Stimulated activated CD4-positive, alpha-beta T cell treated with anti-CD3 and anti-CD28 coated beads, Interleukin-2, amount 100 ng/mL, for 4 hours (primary cell): ENCODE data around the gene NAT9.
A peak's percentile ranks its signal among the peaks of the same experiment; 100 is the strongest.

ENCODE experiments used
- DNase-seq: peaks from one replicate; pipeline ENCODE4 v3.0.0-alpha.2; 2020; ENCODE audit warnings: low read depth

NAT9 gene, protein sequence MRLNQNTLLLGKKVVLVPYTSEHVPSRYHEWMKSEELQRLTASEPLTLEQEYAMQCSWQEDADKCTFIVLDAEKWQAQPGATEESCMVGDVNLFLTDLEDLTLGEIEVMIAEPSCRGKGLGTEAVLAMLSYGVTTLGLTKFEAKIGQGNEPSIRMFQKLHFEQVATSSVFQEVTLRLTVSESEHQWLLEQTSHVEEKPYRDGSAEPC

DNA sequence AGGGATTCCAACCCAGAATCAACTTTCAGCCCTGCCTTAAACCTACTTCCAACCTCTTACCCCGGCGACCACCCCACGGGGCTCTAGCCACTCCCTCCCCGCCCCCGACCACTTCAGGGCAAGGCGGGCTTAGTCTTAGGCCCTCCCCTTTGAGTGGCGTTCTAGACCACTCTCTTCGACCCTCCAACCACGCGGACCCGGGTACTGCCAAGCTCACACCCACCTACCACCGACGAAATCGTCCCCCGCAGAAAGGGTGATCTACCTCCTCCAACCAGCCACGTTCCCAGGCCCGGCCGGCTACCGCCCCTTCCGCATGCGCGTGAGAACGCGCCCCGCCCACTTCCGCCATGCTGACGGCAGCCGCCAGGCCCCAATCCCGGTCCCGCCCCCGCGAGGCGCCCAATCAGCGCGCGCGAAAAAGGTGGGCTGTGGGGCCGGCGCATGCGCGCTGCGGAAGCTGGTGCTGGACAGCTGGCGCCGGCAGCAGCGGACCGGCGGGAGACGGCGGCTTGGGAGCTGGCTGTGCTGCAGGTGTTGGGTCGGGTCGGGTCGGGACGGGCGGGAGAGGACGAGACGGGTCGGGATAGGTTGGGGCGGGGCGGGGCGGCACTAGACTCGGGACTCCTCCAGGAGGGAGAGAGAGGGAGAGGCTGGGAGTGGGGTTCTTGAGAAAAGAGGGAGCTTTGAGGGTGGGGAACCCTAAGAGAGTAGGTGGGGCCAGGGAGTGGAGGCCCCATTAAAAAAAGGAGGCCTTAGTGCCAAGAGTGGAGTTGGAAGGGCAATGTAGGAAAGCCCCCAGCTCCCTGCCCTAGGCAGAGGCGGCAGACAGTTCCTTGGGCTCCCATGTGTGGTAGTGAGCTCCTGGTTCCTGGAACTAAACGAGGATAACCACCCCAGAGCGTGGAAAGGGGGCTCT is at the start of gene NAT9:
Gene NAT9, minus strand, starts transcription at position 302 of the 919 bp plus-strand sequence. CDS start 647 bp downstream, outside the sequence.
- DNase-seq, result peak; percentile 99

DNA sequence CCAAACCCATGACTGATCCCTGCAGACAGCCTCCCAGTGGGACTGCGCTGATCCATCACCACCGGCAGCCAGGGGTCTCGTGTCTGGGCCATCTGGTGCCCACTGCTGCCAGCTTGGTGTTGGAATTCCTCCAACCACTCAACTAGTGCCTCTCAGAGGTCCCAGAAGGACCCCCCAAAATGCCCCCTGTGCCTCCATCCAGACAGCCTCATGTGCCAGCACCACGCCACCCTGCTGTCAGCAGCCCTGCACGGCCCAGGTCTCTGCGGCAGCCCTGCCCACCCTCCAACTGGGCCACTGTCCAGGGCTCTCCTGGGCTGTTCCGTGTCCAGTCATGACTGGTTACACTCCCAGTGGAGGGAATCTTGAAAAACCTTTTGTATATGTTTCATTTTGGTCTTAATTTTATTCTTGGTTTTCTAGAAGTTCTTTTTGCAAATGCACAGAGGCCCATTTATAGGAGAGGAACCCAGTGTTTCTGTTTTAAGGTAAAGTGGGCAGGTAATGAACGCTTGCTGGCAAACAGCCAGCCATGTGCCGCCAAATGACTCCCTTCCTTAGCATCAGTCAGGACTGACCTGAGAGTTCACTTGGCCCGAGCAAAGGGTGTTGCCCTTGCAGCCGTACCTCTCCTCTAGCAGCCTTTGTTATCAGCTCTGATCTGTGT is 48.9 kb upstream of the NAT9 start:
- no peak for DNase-seq

DNA sequence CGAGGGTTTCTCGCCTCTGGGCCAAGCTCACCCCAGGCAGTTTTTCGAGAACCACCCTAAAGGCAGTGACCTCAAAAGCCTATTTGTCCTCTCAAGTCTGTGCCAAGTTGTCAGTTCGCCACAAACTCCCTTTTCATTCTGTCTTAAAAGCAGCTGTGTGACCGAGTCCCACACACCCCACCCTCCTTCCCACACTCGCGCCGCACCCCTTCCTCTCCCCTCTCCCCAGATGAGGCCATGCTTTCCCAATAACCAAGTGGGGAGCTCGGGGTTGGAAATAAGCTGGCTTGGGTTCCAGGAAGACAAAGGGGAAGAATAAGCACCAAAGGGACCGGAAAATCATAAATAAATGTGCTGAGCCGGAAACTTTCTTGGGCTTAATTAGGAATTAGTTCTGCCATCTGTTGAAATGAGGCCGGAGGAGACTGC is 46.8 kb upstream of the NAT9 start:
- DNase-seq, result no peak

DNA sequence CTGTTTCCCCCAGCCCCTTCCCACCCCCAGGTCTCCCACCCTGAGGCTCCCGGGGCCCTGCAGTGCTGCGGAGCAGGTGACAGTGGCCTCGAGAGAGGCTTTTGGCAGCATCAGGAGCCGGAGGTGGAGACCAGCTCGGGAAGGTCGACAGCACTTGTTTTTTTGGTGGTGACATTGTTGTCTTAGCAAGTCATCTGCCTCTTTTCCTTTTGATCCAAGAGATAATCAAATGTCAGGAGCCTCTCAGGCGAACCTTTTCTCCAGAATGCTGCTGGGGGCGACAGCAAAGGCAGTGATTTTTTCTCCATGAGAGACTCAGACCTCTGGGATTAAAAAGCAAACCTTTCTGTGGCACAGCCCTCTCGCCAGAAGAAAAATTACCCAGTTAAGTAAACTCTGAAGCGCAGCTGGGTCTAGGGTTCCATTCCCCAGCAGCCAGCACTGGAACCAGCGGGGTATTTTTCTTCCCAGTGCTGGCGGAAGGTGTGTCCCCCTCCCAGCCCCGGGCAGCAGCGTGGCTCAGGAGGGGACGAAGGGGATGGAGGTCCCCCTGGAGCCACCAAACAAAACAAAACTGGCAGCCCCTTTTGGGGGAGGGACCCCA is 46.3 kb upstream of the NAT9 start:
- no peak for DNase-seq

DNA sequence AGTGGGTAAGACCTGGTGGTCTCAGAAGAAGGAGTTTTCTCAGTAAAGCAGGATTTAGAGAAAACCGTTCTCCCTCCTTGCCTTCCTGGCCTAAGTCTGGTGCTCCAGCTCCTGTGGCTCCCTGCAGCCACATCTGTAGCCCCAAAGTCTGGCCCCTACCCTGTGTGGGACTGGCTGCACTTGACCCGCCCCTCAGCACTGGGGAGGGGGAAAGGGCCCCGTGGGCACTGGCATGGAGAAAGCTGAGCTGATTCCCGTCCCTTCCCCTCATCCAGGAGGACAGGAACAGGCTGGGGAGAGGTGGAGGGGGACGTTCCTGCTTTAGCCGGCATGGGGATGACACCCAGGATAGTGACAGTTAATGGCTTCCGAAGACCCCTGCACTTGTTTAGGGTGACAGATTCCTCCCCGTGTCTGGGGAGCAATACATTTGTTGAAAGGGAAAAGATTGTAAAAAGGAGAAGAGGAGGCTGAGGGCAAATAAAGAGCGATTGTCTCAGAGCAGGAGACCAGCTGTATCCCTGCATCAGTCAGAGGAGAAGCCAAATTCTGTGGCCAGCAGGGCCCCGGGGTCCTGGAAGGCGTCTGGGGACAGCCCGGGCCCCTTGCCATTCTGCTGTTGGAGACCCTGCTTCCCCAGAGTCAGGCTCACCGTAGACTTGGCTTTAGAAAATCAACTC is 45.6 kb upstream of the NAT9 start:
- DNase-seq, result no peak

DNA sequence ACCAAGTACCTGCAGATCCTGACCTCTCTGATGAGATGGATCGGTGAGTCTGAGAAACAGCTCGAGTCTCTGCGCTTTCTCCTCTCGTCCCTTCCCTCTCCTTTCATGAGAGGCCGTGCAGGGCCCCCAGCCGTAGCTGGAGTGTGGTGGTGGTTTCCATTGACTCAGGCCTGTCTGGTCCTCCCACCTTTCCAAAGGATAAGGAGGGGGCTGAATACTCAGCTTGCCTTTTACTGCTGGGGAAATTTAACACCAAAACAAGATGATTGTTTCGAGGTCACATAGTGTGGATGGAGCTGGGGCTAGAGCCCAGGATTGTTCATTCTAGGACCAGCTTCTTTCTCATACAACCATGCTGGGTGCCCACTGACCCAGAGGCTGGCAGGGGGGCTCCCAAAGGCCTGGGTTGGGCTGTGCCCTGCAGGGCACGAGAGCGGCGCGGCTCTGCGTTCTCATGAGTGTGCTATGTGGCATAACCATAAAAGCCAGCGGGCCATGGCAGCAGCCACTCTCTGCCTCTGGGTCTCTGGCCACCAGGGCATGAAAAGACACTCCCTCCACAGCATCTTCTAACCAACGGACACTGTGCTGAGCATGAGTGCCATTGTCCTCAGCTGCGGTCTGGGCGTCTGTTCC is 43.8 kb upstream of the NAT9 start:
- DNase-seq, result no peak

DNA sequence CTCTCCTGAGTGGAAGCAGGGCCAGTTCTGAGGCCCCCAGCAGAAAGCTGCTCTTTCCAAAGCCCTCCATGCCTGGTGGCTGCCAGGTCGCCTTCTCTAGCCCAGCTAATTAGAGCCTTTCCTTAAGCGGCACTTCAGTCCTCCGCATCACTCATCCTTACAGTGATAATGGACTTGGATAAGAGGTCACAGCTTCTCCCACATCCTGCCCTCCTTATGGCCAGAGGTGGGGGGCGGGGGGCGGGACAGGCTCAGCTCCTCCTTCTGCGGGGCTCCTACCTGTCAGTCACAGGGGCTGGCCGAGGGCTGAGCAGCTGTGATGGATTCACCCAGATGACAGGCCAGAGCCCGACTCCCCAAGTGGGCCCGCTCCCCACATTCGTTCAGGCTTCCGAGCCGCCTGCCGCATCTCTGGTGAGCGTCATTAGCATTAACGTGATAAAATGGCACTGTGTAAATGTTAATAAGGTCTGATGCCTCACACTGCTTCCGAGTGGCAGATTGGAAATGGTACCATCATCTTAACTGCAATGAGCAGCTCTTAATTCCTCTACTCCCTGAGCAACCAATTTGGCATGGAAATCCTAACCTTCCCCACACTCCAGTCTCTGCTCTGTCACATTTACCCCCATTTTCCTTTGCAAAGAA is 42.3 kb upstream of the NAT9 start:
- DNase-seq, result no peak

DNA sequence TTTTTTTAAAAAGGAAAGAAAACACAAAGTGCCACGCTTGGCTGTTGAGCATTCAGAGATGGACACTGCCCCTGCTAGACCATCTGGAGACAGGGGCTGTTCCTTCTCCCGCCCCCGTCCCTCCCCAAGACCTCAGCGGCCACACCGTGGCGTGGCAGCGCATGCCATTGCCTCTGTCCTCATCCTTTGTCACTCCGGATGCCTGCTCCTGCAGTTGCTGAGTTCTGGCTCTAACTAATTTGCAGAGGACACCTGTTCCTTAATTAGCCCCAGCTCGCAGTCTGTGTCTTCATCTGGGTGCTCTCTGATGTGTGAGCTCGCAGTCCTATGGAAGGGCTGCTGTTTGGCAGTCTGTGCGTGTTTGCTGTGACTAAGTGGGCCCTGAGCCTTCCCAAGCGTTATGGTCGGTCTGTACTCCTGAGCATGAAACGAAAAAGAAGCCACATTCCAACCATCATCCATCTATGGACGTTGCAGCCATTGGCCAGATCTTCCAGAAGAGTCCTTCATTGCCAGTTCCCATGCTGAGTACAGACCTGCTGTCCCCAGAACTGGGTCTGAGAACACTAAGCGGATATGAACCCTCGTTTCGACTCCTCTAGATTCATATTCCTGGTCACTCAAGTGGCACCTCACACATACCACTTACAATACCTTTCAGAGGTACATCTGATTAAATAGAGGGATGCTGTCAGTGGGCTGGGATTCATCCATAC is 40.9 kb upstream of the NAT9 start:
- DNase-seq, result no peak

DNA sequence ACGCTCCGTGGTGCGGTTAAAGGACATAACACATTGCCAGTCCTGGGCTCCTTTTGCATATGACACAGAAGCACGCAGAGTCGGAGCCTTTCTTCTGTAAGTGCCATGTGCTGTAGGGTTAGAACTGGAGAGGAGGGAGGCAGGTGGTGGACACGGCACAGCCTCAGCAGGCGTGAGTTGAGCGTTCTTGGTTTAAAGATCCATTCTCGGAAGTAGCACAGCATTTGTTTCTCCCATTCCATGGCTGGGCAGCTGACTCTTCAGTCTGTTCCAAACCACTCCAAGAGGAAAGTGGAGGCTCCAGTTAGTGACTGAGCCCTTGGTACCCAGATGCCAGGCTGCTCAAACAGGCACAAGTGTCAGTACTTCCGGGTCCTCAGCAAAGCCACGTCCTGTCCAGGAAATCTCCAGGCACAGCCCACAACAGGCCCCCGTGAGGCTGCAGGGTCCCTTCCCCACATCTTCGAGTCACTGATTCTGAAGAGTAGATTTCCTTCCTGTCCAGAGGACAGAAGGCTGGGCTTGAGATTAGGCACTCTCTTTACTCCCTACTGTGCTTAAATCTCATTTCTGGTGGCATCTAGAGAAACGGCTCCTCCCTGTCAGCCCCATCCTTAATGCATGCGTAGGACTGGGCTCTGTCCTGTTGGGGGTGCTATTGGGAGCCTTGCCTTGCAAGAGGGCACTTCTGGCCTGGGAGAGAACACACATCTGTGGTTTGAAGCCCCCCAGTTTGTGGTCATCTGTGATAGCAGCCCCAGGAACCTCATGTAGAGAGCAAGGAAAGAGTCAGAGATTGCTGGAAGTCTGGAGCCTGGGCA is 39.6 kb upstream of the NAT9 start:
- DNase-seq, result no peak

DNA sequence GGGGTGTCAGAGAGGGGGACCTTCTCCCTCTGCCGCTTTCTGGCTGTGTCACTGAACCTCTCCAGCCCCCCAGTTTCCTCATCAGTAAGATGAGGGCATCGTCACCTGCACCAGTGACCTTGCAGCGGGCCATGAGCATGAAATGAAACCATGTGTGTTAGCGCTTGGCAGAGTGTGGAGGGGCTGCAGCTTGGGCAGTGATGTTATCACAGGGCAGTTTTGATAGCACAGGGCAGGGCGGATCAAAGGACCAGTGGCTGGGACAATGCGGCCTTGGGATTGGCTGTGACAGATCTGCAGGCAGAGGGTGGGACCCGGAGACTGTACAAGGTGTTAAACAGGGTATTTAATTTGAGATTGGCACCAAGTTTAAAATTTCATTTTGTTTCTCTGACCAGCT is 38.9 kb upstream of the NAT9 start:
- DNase-seq, result no peak

DNA sequence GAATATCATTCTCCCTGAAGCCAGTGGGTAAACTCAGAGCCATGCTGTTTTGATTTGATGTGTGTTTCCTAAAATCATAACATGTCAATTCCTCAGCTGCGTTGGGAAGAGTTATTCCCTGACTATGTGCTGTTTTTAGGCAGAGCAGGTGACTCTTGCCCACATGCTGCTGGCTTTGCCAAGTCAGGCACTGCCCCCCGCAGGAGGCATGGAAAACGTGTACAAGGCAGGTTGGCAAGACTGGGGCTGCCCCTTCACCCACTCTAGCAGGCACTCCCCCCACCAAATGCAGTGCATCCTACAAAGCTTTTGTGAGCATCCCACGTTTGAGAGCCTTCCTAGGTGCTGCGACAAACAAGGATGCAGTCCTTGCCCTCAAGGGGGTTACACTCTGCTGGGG is 38.3 kb upstream of the NAT9 start:
- no peak for DNase-seq

DNA sequence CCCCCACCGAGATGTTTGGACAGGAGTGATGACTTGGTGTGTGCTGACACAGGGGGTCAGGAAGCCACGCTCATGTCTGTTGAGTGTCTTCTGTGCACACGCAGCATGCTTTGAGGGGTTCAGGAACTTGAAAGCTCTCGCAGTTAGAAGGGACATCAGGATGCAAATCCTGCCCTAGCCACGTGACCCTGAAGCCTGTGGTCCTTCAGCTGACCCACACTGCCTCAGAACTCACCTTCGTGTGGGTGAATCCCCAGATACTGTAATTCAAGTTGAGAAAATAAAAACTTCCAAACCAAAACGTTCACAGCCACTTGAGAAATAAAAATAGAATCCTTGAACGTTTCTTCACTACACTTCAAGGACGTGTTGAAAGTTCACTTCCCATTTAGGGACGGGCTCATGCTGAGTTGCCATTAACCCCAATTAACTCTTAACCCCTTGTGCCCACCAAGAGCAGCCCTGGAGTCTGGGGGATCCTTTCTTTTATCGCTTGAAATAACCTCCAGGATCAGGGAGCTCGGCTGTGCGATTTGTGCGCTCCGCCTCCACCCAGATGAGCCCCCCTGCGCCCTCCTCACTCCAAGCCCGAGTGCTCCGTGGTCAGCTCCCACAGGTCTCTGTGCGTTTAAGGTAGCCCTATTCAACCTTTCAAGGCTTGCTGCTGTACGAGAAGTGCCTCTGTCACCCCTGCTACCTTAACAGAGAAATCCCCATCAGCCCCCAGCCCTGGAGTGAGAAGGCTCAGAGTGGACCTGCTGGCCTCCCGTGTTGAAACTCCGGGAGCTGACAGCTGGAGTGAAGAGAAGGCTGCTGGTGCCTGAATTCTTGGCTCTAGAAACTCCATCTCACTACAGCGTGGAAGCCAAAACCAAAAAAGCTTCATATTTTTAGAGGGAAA is 36.2 kb upstream of the NAT9 start:
- DNase-seq, result no peak

DNA sequence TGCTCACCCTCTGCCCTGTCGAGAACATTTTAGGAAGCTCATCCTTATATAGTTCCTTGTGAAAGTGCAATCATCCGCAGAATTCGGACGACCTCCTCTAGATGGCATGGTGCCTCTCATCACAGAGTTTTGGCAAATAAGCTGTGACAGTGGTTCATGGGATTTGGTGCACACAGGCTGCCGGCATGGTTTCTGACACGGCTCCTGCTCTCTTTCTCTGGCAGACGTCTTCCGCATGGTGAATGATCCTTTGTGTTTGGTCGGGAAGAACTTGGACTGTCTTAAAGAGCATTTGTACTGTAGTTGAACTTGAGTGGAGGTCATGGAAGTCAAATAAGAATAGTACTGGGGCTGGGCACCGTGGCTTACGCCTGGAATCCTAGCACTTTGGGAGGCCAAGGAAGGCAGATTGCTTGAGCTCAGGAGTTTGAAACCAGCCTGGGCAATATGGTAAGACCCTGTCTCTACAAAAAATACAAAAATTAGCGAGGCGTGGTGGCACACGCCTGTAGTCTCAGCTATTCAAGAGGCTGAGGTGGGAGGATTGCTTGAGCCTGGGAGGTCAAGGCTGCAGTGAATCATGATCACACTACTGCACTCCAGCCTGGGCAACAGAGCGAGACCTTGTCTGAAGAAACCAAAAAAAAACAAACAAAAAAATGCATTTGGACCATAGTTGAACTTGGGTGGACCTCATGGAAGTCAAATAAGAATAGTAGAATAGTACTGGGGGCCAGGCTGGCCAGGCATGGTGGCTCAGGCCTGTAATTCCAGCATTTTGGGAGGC is 34.7 kb upstream of the NAT9 start:
- DNase-seq, result no peak

DNA sequence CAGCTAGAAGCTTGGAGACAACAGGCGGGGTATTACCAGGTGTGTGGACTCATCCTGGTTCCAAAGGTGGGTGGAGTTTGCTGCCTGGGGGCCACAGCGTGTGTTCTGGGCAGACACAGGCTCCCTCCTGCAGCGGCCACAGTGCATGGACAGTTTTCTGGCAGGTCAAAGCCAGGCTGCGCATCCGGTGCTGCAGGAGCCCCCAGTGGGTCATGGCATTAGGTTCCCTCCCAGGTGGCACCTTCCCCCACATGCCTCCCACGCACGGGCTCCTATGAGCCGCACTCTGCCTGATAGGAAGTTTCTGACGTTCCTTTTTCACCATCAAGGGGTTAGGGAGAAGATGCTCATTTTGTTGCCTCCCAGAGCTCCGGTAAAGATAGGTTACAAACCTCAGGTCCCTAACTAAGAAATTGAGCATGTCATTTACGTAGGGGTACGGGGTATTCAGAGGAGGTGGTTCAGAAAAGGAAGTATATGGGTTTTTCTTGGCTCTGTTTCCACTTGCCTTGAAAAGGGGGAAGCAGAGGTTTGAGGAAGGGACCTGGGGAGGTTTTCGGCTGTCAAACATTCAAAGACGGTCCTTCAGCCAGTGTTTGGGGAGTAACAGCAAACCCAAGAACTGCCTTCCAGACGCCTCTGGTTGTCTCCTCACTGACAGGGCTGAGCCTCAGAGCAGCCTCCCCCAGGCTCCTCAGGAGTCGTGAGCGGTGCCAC is 32.7 kb upstream of the NAT9 start:
- DNase-seq, result no peak

DNA sequence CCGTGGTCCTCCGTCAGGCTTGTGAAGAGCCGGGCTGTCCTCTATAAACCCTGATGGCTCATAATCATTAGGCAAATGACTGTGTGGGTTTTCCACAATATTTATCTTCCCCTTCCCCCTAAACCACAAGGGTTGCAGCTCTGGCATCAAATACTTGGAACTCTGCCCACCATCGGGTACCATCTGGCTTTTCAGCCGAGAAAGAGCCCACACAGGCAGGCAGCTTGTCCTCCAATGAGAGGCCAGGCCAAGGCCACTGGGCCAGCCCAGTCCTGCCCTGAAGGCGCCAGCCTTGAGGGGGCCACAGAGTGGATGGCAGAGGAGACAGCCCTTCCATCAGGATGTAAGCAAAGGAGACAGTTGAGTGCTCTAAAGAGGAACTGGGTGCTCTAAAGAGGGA is 31.8 kb upstream of the NAT9 start:
- no peak for DNase-seq

DNA sequence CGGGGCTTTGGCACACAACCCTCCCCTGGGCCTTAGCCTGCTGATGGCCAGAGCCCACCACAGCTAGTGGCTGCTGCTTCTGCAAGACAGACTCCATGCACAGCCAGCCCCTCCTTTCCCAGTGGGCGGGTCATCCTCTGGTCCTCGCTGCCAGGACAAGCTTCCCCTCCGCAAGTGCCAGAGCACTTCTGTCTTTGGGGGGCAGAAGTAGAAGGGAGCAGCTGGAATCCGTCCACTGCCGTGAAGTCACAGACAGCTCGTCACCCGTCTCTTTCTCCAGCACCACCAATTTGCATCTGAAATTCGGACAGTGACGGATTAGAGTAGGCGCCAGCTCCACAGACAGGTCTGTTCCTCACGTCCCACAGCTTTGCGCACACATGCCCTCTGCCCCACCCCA is 31.3 kb upstream of the NAT9 start:
- DNase-seq, result no peak

DNA sequence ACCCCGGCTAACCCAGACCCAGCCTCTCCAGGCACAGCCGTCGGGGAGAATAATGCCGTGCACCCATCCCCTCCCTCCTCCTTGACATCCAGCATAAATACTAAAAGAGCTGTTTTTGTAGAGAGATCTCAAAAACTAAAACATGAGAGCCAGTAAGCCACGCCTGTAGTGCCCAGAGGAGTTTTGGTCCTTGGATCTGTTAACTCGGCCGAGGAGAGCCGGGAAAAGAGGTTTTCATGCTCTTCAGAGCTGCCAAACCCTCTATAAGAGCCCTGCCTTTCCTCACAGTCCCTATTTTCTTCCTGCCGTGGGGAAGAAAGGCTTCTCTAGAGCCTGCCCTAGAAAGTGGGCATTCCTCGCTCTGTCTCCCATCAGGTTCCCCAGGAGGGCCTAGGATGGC is 30.2 kb upstream of the NAT9 start:
- DNase-seq, result no peak
